Bladder microvascular endothelial cell (primary cell): ENCODE results near the gene CBLC. TPM values are rescaled to one million over a fixed set of nuclear protein-coding genes. Genes with fewer than 3 reads are reported as not detected.

Experiments
- total RNA-seq: library from RNA; depleted of rRNA; stranded (reverse); fragments of >200 nt; gene quantifications from 2 replicates; pipeline ENCODE4 v1.2.3, GENCODE V29; 2014

Gene CBLC
- total RNA-seq = 0.06 TPM in 1 of 2 replicates, not detected in the other

GRCh38 chr19:44777715-44778347 is at the start of gene CBLC:
CBLC (plus strand) TSS chr19:44777890; CDS start chr19:44777932, 42 bp downstream.

GRCh38 chr19:44748426-44749254 is 29.1 kb upstream of the CBLC start, which contains the start of gene BCL3:
BCL3 (plus strand) TSS chr19:44748708; CDS start chr19:44748791, 83 bp downstream.

GRCh38 chr19:44808463-44809371 is 31.0 kb downstream of the CBLC start, which contains the start of gene BCAM:
BCAM (plus strand) TSS chr19:44809103; CDS start chr19:44809125, 22 bp downstream.

GRCh38 chr19:44845612-44846454 is 68.1 kb downstream of the CBLC start, which contains the start of gene NECTIN2:
NECTIN2 (plus strand) TSS chr19:44846297; CDS start chr19:44846526, 229 bp downstream.

Other genes with a start within 250 kb of the CBLC start
- not detected in 2 replicates for gene CEACAM20, start 248.2 kb upstream of the CBLC start, total RNA-seq
- gene IGSF23, start 164.3 kb upstream of the CBLC start, total RNA-seq = 0.38 TPM in 1 of 2 replicates, not detected in the other
- 50.2 and 262 TPM in 2 replicates for gene PVR, start 134.0 kb upstream of the CBLC start, total RNA-seq
- 0.49 and 3.7 TPM in 2 replicates for gene CEACAM19, start 106.4 kb upstream of the CBLC start, total RNA-seq
- gene CEACAM16, start 78.7 kb upstream of the CBLC start, total RNA-seq = 0.16 TPM in 1 of 2 replicates, not detected in the other
- gene BCL3, start 29.2 kb upstream of the CBLC start, total RNA-seq = 4.0 and 6.7 TPM in 2 replicates
- gene BCAM, start 31.2 kb downstream of the CBLC start, total RNA-seq = 24.4 and 65.4 TPM in 2 replicates
- 115 and 167 TPM in 2 replicates for gene NECTIN2, start 68.4 kb downstream of the CBLC start, total RNA-seq
- gene TOMM40, start 113.4 kb downstream of the CBLC start, total RNA-seq = 40.5 and 54.6 TPM in 2 replicates
- gene APOE, start 127.9 kb downstream of the CBLC start, total RNA-seq = 2.4 and 3.8 TPM in 2 replicates
- gene APOC1, start 136.7 kb downstream of the CBLC start, total RNA-seq = 0.31 and 1.5 TPM in 2 replicates
- not detected in 2 replicates for gene APOC4, start 164.3 kb downstream of the CBLC start, total RNA-seq
- not detected in 2 replicates for gene APOC2, start 168.2 kb downstream of the CBLC start, total RNA-seq
- gene CLPTM1, start 177.5 kb downstream of the CBLC start, total RNA-seq = 30.1 and 60.6 TPM in 2 replicates
- gene RELB, start 223.6 kb downstream of the CBLC start, total RNA-seq = 7.9 and 21.5 TPM in 2 replicates